K562 (cell line): ENCODE results near the gene CACNA2D3. TPM values are rescaled to one million over a fixed set of nuclear protein-coding genes. Genes with fewer than 3 reads are reported as not detected.

ENCODE experiments used
- ATAC-seq: fragments of 200-7000 bp; cut with Tn5 transposase; 3 replicates; pipeline ENCODE4 v1.9.1; 2020; ENCODE audit warnings: moderate library complexity
- BruUV-seq: library from RNA; stranded (reverse); fragments of 400-500 nt; replicated peaks from 2 replicates; lab custom pipeline; 2021; lab: Mats Ljungman, UMichigan
- CTCF ChIA-PET: fragments of 300-600 bp; formaldehyde crosslinking; extraction: SDS; loops from one replicate; lab custom pipeline; 2021; ENCODE audit warnings: low intra/inter-chr PET ratio; lab: Yijun Ruan, JAX
- POLR2A ChIA-PET: fragments of 300-600, 350-650 bp; sonication (Branson Sonifier 250); formaldehyde crosslinking; extraction: SDS; loops from one replicate; lab custom pipeline; 2021; ENCODE audit warnings: antibody characterized with exemption, inconsistent platforms; lab: Yijun Ruan, JAX
- DNase-seq, 4 experiments: peaks; one replicate each; pipeline versions ENCODE4 v3.0.0 to v3.0.0-alpha.2; 2011 to 2018; ENCODE audit warnings: low spot score in 3 of 4, mixed read lengths in 3 of 4; ENCODE audit errors: extremely low read depth in 1 of 4
- FAIRE-seq: peaks from 2 replicates; lab custom pipeline; 2011; peaks lifted over from hg19 to GRCh38; lab: Jason Lieb, UNC
- H2AFZ ChIP-seq: 2 replicates; pipeline ENCODE4 v1.6.0; 2011; ENCODE audit warnings: low read depth, low read length, control low read depth, inconsistent platforms
- H3K27ac ChIP-seq: fragments of 200-600 bp; 3 replicates; pipeline ENCODE4 v1.8.0; 2011; ENCODE audit warnings: low read depth, mild to moderate bottlenecking, control low read depth, inconsistent platforms, low read length, moderate library complexity, mixed read lengths; ENCODE audit errors: extremely low read depth
- H3K27me3 ChIP-seq, 2 experiments: fragments of 300-600 bp in 1 of 2; 2 replicates in 1 of 2; 3 replicates in 1 of 2; pipeline versions ENCODE4 v1.6.0 to v1.8.0; 2011; ENCODE audit warnings: inconsistent platforms in 2 of 2, low read length in 2 of 2, mild to moderate bottlenecking in 1 of 2, mixed read lengths in 1 of 2, moderate library complexity in 1 of 2; ENCODE audit not compliant: control insufficient read depth in 2 of 2, insufficient read depth in 2 of 2
- H3K36me3 ChIP-seq: fragments of 300-600 bp; 3 replicates; pipeline ENCODE4 v1.8.0; 2011; ENCODE audit warnings: mild to moderate bottlenecking, low read length, inconsistent platforms; ENCODE audit not compliant: control insufficient read depth, insufficient read depth
- H3K4me1 ChIP-seq, 2 experiments: fragments of 200-600 bp in 1 of 2; replicated peaks in 1 of 2; 2 replicates in 1 of 2; 3 replicates in 1 of 2; pipeline versions ENCODE4 v1.5.1 to v1.8.0; 2011; ENCODE audit warnings: inconsistent platforms in 2 of 2, low read length in 2 of 2, mild to moderate bottlenecking in 1 of 2, mixed read lengths in 1 of 2, moderate library complexity in 1 of 2; ENCODE audit not compliant: control insufficient read depth in 2 of 2, insufficient read depth in 2 of 2
- H3K4me2 ChIP-seq: 2 replicates; pipeline ENCODE4 v1.6.1; 2011; ENCODE audit warnings: low read length, control low read depth, inconsistent platforms, mixed read lengths; ENCODE audit not compliant: insufficient read depth
- H3K4me3 ChIP-seq: fragments of 200-600 bp; sonication (generic), shearing (Covaris generic); 2 replicates; pipeline ENCODE4 v1.5.1; 2016; ENCODE audit warnings: control low read depth, inconsistent platforms
- H3K79me2 ChIP-seq: fragments of 200-600 bp; 3 replicates; pipeline ENCODE4 v1.8.0; 2011; ENCODE audit warnings: low read length, inconsistent platforms; ENCODE audit not compliant: control insufficient read depth, insufficient read depth
- H3K9ac ChIP-seq, 2 experiments: 2 replicates each; pipeline versions ENCODE4 v1.6.0 to v1.6.1; 2011; ENCODE audit warnings: low read depth in 2 of 2, low read length in 2 of 2, control low read depth in 1 of 2, inconsistent platforms in 1 of 2, mild to moderate bottlenecking in 1 of 2, mixed read lengths in 1 of 2; ENCODE audit not compliant: insufficient read depth in 1 of 2
- H3K9me1 ChIP-seq: one replicate; pipeline ENCODE4 v1.6.0; 2011; ENCODE audit warnings: inconsistent platforms, mild to moderate bottlenecking, low read length, moderate library complexity; ENCODE audit not compliant: control insufficient read depth, insufficient read depth
- H3K9me3 ChIP-seq: replicated peaks from 2 replicates; pipeline ENCODE4 v1.5.1; 2011; ENCODE audit warnings: low read depth, low read length, inconsistent platforms; ENCODE audit not compliant: control insufficient read depth, insufficient read depth
- H4K20me1 ChIP-seq: replicated peaks from 2 replicates; pipeline ENCODE4 v1.6.1; 2011; ENCODE audit warnings: low read length, inconsistent platforms, mixed read lengths; ENCODE audit not compliant: control insufficient read depth, insufficient read depth
- ATF4 ChIP-seq: fragments of 450-650 bp; formaldehyde crosslinking; IDR thresholded peaks from 2 replicates; pipeline ENCODE4 v1.4.0; 2022; ENCODE audit warnings: mild to moderate bottlenecking, moderate library complexity
- BRD9 ChIP-seq: fragments of 450-650 bp; IDR thresholded peaks from 2 replicates; pipeline ENCODE4 v1.6.1; 2018; ENCODE audit warnings: low read depth; ENCODE audit not compliant: partially characterized antibody
- CC2D1A ChIP-seq: fragments of 450-650 bp; IDR thresholded peaks from 2 replicates; pipeline ENCODE4 v1.6.1; 2017; ENCODE audit warnings: mild to moderate bottlenecking
- CEBPB ChIP-seq: fragments of 450-650 bp; IDR thresholded peaks from 2 replicates; pipeline ENCODE4 v1.6.1; 2016; ENCODE audit warnings: missing genetic modification characterization, missing compliant biosample characterization
- EGR1 ChIP-seq: fragments of 450-650 bp; conservative IDR thresholded peaks from 2 replicates; pipeline ENCODE4 v1.6.1; 2017; ENCODE audit warnings: mild to moderate bottlenecking
- ETV5 ChIP-seq: sonication (generic); formaldehyde crosslinking; IDR thresholded peaks from 2 replicates; pipeline ENCODE4 v1.4.0; 2020; ENCODE audit warnings: low read depth, mild to moderate bottlenecking, missing genetic modification reagents
- FOXM1 ChIP-seq, 2 experiments: fragments of 450-650 bp in 1 of 2; sonication (generic) in 1 of 2; formaldehyde crosslinking in 1 of 2; IDR thresholded peaks; 2 replicates each; pipeline versions ENCODE4 v1.6.1 to v1.9.0; 2017 to 2022; ENCODE audit warnings: low read depth in 2 of 2, mild to moderate bottlenecking in 2 of 2, missing genetic modification reagents in 1 of 2, moderate library complexity in 1 of 2
- GATAD2B ChIP-seq: fragments of 450-650 bp; IDR thresholded peaks from 2 replicates; pipeline ENCODE4 v1.6.1; 2017; ENCODE audit warnings: mild to moderate bottlenecking, borderline replicate concordance
- HDAC8 ChIP-seq: fragments of 450-650 bp; IDR thresholded peaks from 2 replicates; pipeline ENCODE4 v1.6.1; 2016; ENCODE audit warnings: mild to moderate bottlenecking, missing genetic modification characterization, moderate library complexity, missing compliant biosample characterization
- HEY1 ChIP-seq: fragments of 250-450 bp; sonication (Bioruptor Pico); IDR thresholded peaks from 2 replicates; pipeline ENCODE4 v1.5.0; 2020; ENCODE audit warnings: mild to moderate bottlenecking, moderate library complexity, borderline replicate concordance
- KLF1 ChIP-seq: fragments of 450-650 bp; IDR thresholded peaks from 2 replicates; pipeline ENCODE4 v1.6.1; 2016; ENCODE audit warnings: missing genetic modification characterization, missing compliant biosample characterization
- PHB ChIP-seq: fragments of 250-450 bp; sonication (Bioruptor Pico); IDR thresholded peaks from 2 replicates; pipeline ENCODE4 v1.5.0; 2021
- POLR2H ChIP-seq: IDR thresholded peaks from 2 replicates; pipeline ENCODE4 v1.6.1; 2016; ENCODE audit warnings: missing genetic modification characterization, low read depth, mild to moderate bottlenecking, control low read depth, missing compliant biosample characterization, moderate library complexity
- SMAD2 ChIP-seq: fragments of 150-350 bp; IDR thresholded peaks from 2 replicates; pipeline ENCODE4 v1.6.1; 2014; ENCODE audit warnings: low read depth, mild to moderate bottlenecking, low read length
- STAT5B ChIP-seq: fragments of 250-450 bp; sonication (Bioruptor Pico); IDR thresholded peaks from 2 replicates; pipeline ENCODE4 v1.8.0; 2021; ENCODE audit warnings: mild to moderate bottlenecking, inconsistent platforms
- TFE3 ChIP-seq: fragments of 450-650 bp; formaldehyde crosslinking; IDR thresholded peaks from 2 replicates; pipeline ENCODE4 v1.4.0; 2020; ENCODE audit warnings: mild to moderate bottlenecking, mixed read lengths
- ZNF655 ChIP-seq: fragments of 250-450 bp; sonication (Bioruptor Pico); IDR thresholded peaks from 2 replicates; pipeline ENCODE4 v1.5.0; 2021
- WGBS: fragments of 100-300 bp; shearing (Covaris generic); methylation state at CpG from one replicate; pipeline ENCODE4 v1.1.6; 2016; ENCODE audit warnings: low coverage, mixed read lengths; ENCODE audit not compliant: insufficient coverage; ENCODE audit errors: missing lambda C conversion rate; 5-methylcytosine and 5-hydroxymethylcytosine counted together
- in situ Hi-C: fragments of 300-500 bp; cut with MboI; formaldehyde crosslinking; loops from 4 replicates; pipeline ENCODE4 v1.15.0; 2018; ENCODE audit warnings: inconsistent platforms, mixed read lengths
- intact Hi-C: fragments of 100-400 bp; cut with micrococcal nuclease; formaldehyde crosslinking; loops from 2 replicates; pipeline ENCODE4 v1.14.2; 2022
- polyA plus RNA-seq, 8 experiments: library from polyadenylated mRNA; depleted of rRNA in 4 of 8; stranded (reverse) in 5 of 8; unstranded in 3 of 8; fragments of >200 nt; fragmentation: Nextera tagmentation in 2 of 8; fragmentation: Illumina TruSeq in 1 of 8; extraction: Ambion mirVana in 2 of 8; extraction: Trizol in 1 of 8; gene quantifications; 2 replicates each; pipeline versions ENCODE4 v1.2.1 to v1.2.3, GENCODE V29; 2011 to 2014; ENCODE audit warnings: inconsistent platforms in 1 of 8, missing spikeins in 1 of 8
- total RNA-seq, 7 experiments: library from RNA; depleted of rRNA in 6 of 7; stranded (reverse); fragments of >200 nt in 6 of 7; fragmentation: Illumina TruSeq in 2 of 7; extraction: Trizol in 2 of 7; gene quantifications; 2 replicates each; pipeline versions ENCODE4 v1.2.1 to v1.2.3, GENCODE V29; 2011 to 2021; ENCODE audit warnings: low replicate concordance in 1 of 7
- TF ChIP-seq, protein P1 (sequence below): fragments of 250-450 bp; sonication (Bioruptor Pico); IDR thresholded peaks from 2 replicates; pipeline ENCODE4 v1.6.1; 2021; ENCODE audit warnings: mild to moderate bottlenecking

Gene CACNA2D3
- total and polyA plus RNA-seq, 9 of the 15 experiments (the other 6 are each of a cell fraction or from before 2014, with no cell fraction given) = 0.01 TPM; not detected in 8

DNA sequence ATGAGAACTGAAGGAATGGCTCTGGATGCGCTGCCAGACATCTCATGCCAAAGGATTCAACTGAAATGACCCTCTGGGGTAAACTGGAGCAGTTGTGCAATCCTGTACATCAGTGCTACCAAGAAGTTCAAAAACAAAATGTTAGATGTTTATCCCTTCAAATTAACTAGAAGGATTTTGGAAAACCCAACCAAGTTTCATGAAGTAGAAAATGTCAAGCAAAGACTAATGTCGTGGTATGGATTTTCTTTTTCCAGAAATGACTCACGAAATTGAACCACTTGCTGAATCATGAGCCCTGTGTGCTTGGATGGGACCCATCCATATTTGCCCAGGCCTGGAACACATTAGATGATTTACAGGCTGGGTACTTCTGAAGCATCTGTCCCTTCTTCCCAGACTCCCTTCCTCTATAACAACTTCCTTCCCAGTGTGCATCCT, 703.9 kb downstream of the CACNA2D3 start:
- no peak for FAIRE-seq
- POLR2A ChIA-PET = no interaction called here
- no peaks in the 10 kb centered on the region for H3K4me1 ChIP-seq
- no peaks in the 10 kb centered on the region for H3K9me1 ChIP-seq
- CTCF ChIA-PET = no interaction called here
- H2AFZ ChIP-seq = no peak overlapping the region
- no peak for ATAC-seq
- H3K9ac ChIP-seq = no peak overlapping the region
- intact Hi-C loops (no loop called here), in situ Hi-C loops (no loop called here)
- DNase-seq = no peak
- H3K27ac ChIP-seq = no peak overlapping the region
- H4K20me1 ChIP-seq = no peaks in the 10 kb centered on the region
- H3K36me3 ChIP-seq = no peaks in the 10 kb centered on the region
- no peaks in the 10 kb centered on the region for H3K9me3 ChIP-seq
- no peak overlapping the region for H3K4me2 ChIP-seq
- TF ChIP-seq POLR2H = no peak
- TF ChIP-seq CEBPB (tag) = no peak
- TF ChIP-seq ATF4 (CRISPR knock-in tag) = no peak
- TF ChIP-seq CC2D1A = no peak
- no peak for TF ChIP-seq HEY1 (CRISPR knock-in tag)
- no peak for TF ChIP-seq FOXM1 (IDR thresholded peaks at IDR 0.05; ENCODE audit: low read depth)
- TF ChIP-seq FOXM1 (CRISPR knock-in tag; IDR thresholded peaks at IDR 0.05; ENCODE audit: low read depth) = no peak
- TF ChIP-seq BRD9 = no peak
- no peak for TF ChIP-seq STAT5B
- TF ChIP-seq EGR1 = no peak
- no peak for TF ChIP-seq SMAD2
- no peak for TF ChIP-seq ETV5 (CRISPR knock-in tag)
- TF ChIP-seq, protein P1, sequence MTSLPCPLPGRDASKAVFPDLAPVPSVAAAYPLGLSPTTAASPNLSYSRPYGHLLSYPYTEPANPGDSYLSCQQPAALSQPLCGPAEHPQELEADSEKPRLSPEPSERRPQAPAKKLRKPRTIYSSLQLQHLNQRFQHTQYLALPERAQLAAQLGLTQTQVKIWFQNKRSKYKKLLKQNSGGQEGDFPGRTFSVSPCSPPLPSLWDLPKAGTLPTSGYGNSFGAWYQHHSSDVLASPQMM = no peak
- TF ChIP-seq ZNF655 (CRISPR knock-in tag) = no peak
- no peak for TF ChIP-seq KLF1
- TF ChIP-seq GATAD2B = no peak
- TF ChIP-seq PHB (CRISPR knock-in tag) = no peak
- TF ChIP-seq TFE3 (CRISPR knock-in tag) = no peak
- TF ChIP-seq HDAC8 (tag) = no peak
- H3K27me3 ChIP-seq = no peaks in the 10 kb centered on the region
- H3K4me3 ChIP-seq = no peak overlapping the region
- no peaks in the 10 kb centered on the region for H3K79me2 ChIP-seq
- WGBS = 0% methylated on average over 2 of the region's 3 CpGs
- BruUV-seq = no TSS peak
